WTC11 (cell line): ENCODE results near the gene PAPPA2. TPM values are rescaled to one million over a fixed set of nuclear protein-coding genes. Genes with fewer than 3 reads are reported as not detected.

Experiments
- ATAC-seq: fragments of 200-7000 bp; cut with Tn5 transposase; 2 replicates; pipeline ENCODE4 v1.10.0; 2021; ENCODE audit warnings: mild to moderate bottlenecking, moderate library complexity
- CTCF ChIA-PET: fragments of 300-600 bp; sonication (Branson Sonifier 250); formaldehyde crosslinking; loops from one replicate; lab custom pipeline; 2021; ENCODE audit warnings: antibody characterized with exemption; lab: Charles Lee
- POLR2A ChIA-PET: fragments of 350-600 bp; sonication (Branson Sonifier 250); formaldehyde crosslinking; loops from one replicate; lab custom pipeline; 2021; ENCODE audit warnings: antibody characterized with exemption; lab: Charles Lee
- DNase-seq: peaks from one replicate; pipeline ENCODE4 v3.0.0; 2021; ENCODE audit warnings: low spot score
- H3K27ac Mint-ChIP-seq: 2 replicates; pipeline ENCODE4 v1.8.0; 2021; ENCODE audit warnings: mixed read lengths
- H3K27me3 Mint-ChIP-seq: 2 replicates; pipeline ENCODE4 v1.8.0; 2021; ENCODE audit warnings: low read depth, mild to moderate bottlenecking, moderate library complexity, mixed read lengths
- H3K36me3 Mint-ChIP-seq: 2 replicates; pipeline ENCODE4 v1.8.0; 2021; ENCODE audit warnings: mixed read lengths
- H3K4me1 Mint-ChIP-seq: 2 replicates; pipeline ENCODE4 v1.8.0; 2022; ENCODE audit warnings: mixed read lengths
- H3K4me3 Mint-ChIP-seq: 2 replicates; pipeline ENCODE4 v1.8.0; 2021; ENCODE audit warnings: mild to moderate bottlenecking, moderate library complexity, mixed read lengths
- H3K9me3 Mint-ChIP-seq: 2 replicates; pipeline ENCODE4 v1.8.0; 2021; ENCODE audit warnings: mixed read lengths
- ATF2 ChIP-seq: sonication (generic); formaldehyde crosslinking; IDR thresholded peaks from 2 replicates; pipeline ENCODE4 v1.8.1; 2022; ENCODE audit warnings: low read depth, missing genetic modification reagents, borderline replicate concordance
- CTCF ChIP-seq: fragments of 200-600 bp; IDR thresholded peaks from 2 replicates; pipeline ENCODE4 v1.8.0; 2022; ENCODE audit warnings: antibody characterized with exemption
- ELF4 ChIP-seq: sonication (generic); formaldehyde crosslinking; IDR thresholded peaks from 2 replicates; pipeline ENCODE4 v1.8.1; 2022; ENCODE audit warnings: low read depth, mild to moderate bottlenecking, moderate library complexity, missing genetic modification reagents
- ERG ChIP-seq: fragments of 250-450 bp; sonication (Bioruptor Pico); IDR thresholded peaks from 2 replicates; pipeline ENCODE4 v1.8.0; 2021; ENCODE audit warnings: mild to moderate bottlenecking
- ESRRA ChIP-seq: sonication (generic); formaldehyde crosslinking; IDR thresholded peaks from 2 replicates; pipeline ENCODE4 v1.8.1; 2022; ENCODE audit warnings: mild to moderate bottlenecking, missing genetic modification reagents, borderline replicate concordance
- HMGA2 ChIP-seq: fragments of 250-450 bp; sonication (Bioruptor Pico); IDR thresholded peaks from 2 replicates; pipeline ENCODE4 v1.4.0; 2021; ENCODE audit warnings: mild to moderate bottlenecking, moderate library complexity
- IRF2 ChIP-seq: sonication (generic); formaldehyde crosslinking; IDR thresholded peaks from 2 replicates; pipeline ENCODE4 v1.8.0; 2022; ENCODE audit warnings: low read depth, missing genetic modification reagents, borderline replicate concordance
- MLX ChIP-seq: sonication (generic); formaldehyde crosslinking; IDR thresholded peaks from 2 replicates; pipeline ENCODE4 v1.8.1; 2023; ENCODE audit warnings: mild to moderate bottlenecking, missing genetic modification reagents, moderate library complexity
- NFYB ChIP-seq: sonication (generic); formaldehyde crosslinking; conservative IDR thresholded peaks from 2 replicates; pipeline ENCODE4 v1.8.0; 2022; ENCODE audit warnings: low read depth, missing genetic modification reagents
- SMAD3 ChIP-seq: sonication (generic); formaldehyde crosslinking; IDR thresholded peaks from 2 replicates; pipeline ENCODE4 v1.8.0; 2022; ENCODE audit warnings: missing genetic modification reagents, mild to moderate bottlenecking, borderline replicate concordance
- SP1 ChIP-seq: sonication (generic); formaldehyde crosslinking; conservative IDR thresholded peaks from 2 replicates; pipeline ENCODE4 v1.8.1; 2022; ENCODE audit warnings: missing genetic modification reagents
- TCF7 ChIP-seq: sonication (generic); formaldehyde crosslinking; IDR thresholded peaks from 2 replicates; pipeline ENCODE4 v1.8.0; 2022; ENCODE audit warnings: mild to moderate bottlenecking, low read depth, missing genetic modification reagents, moderate library complexity
- ZNF232 ChIP-seq: sonication (generic); formaldehyde crosslinking; IDR thresholded peaks from 2 replicates; pipeline ENCODE4 v1.8.0; 2022; ENCODE audit warnings: mild to moderate bottlenecking, missing genetic modification reagents
- total RNA-seq: library from RNA; stranded (reverse); gene quantifications from 3 replicates; pipeline ENCODE4 v1.2.3, GENCODE V29; 2021
- TF ChIP-seq, protein P1 (sequence below): sonication (generic); formaldehyde crosslinking; IDR thresholded peaks from 2 replicates; pipeline ENCODE4 v1.8.1; 2022; ENCODE audit warnings: mild to moderate bottlenecking, missing genetic modification reagents, moderate library complexity, borderline replicate concordance

Gene PAPPA2
- total RNA-seq, 1 experiment from 2014 or later: 0.74 TPM

- Mint-ChIP-seq H3K27me3 (no peaks in the 10 kb centered on the region), H3K9me3 (peaks cover 6% of the 10 kb centered on the region), H3K36me3 (no peaks in the 10 kb centered on the region), H3K4me1 (no peaks in the 10 kb centered on the region), H3K4me3 (no peak overlapping the region), H3K27ac (no peak overlapping the region)
- ATAC-seq (no peak), DNase-seq (no peak)
- ChIA-PET POLR2A (no interaction called here), CTCF (no interaction called here)
- no peak for TF ChIP-seq SP1 (CRISPR knock-in tag)
- TF ChIP-seq, all 79 proteins: peak for 0
These were observed 139.5 kb downstream of the PAPPA2 start for GRCh38 chr1:176602388-176603004.

GRCh38 chr1:176603696-176604095 is 140.7 kb downstream of the PAPPA2 start:
- CTCF ChIA-PET: no interaction called here
- no peak for DNase-seq

More at GRCh38 chr1:176603696-176604095, 140.7 kb downstream of the PAPPA2 start:
- H3K4me1 Mint-ChIP-seq: no peaks in the 10 kb centered on the region
- no peak overlapping the region for H3K27ac Mint-ChIP-seq
- H3K36me3 Mint-ChIP-seq: no peaks in the 10 kb centered on the region
- no peaks in the 10 kb centered on the region for H3K27me3 Mint-ChIP-seq
- H3K4me3 Mint-ChIP-seq: no peak overlapping the region
- peaks cover 6% of the 10 kb centered on the region for H3K9me3 Mint-ChIP-seq
- no peak for ATAC-seq
- POLR2A ChIA-PET: no interaction called here
- TF ChIP-seq TCF7 (CRISPR knock-in tag): no peak
- TF ChIP-seq SP1 (CRISPR knock-in tag): no peak
- TF ChIP-seq SMAD3: no peak
- no peak for TF ChIP-seq CTCF
- TF ChIP-seq, protein P1, sequence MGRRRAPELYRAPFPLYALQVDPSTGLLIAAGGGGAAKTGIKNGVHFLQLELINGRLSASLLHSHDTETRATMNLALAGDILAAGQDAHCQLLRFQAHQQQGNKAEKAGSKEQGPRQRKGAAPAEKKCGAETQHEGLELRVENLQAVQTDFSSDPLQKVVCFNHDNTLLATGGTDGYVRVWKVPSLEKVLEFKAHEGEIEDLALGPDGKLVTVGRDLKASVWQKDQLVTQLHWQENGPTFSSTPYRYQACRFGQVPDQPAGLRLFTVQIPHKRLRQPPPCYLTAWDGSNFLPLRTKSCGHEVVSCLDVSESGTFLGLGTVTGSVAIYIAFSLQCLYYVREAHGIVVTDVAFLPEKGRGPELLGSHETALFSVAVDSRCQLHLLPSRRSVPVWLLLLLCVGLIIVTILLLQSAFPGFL (CRISPR knock-in tag): no peak
- TF ChIP-seq IRF2 (CRISPR knock-in tag): no peak
- TF ChIP-seq NFYB: no peak
- no peak for TF ChIP-seq ZNF232 (CRISPR knock-in tag)
- TF ChIP-seq HMGA2: no peak
- no peak for TF ChIP-seq ERG
- TF ChIP-seq ELF4: no peak
- TF ChIP-seq MLX: no peak
- no peak for TF ChIP-seq ESRRA (CRISPR knock-in tag)
- TF ChIP-seq ATF2: no peak
